Measurements from ENCODE around the gene ZNF569.

The ZNF569 gene

DNA sequence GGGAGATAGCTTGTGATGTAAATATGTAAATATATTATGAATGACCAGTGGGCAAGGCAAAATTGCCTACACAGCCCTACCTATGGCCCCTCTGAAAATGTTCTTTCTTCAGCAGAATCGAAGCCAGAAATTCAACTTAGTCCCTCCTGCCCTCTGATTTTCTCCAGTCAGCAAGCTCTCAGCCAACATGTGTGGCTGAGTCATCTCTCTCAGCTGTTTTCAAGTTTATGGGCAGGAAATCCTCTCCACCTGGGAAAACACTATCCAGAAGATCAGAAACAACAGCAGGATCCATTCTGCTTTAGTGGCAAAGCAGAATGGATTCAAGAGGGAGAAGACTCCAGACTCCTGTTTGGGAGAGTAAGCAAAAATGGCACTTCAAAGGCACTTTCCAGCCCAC is 105.2 kb downstream of the ZNF569 start:
- TF ChIP-seq SPI1 (IDR thresholded peaks at IDR 0.05; ENCODE audit: borderline replicate concordance, low read depth) (no peak), GABPA (IDR thresholded peaks at IDR 0.05; ENCODE audit: low read depth) (no peak), POLR2AphosphoS5 (IDR thresholded peaks at IDR 0.05; ENCODE audit: low read depth) (no peak), CTCF (IDR thresholded peaks at IDR 0.05; ENCODE audit: insufficient read depth, low read length) (no peak)
- TF ChIP-seq, protein P1, sequence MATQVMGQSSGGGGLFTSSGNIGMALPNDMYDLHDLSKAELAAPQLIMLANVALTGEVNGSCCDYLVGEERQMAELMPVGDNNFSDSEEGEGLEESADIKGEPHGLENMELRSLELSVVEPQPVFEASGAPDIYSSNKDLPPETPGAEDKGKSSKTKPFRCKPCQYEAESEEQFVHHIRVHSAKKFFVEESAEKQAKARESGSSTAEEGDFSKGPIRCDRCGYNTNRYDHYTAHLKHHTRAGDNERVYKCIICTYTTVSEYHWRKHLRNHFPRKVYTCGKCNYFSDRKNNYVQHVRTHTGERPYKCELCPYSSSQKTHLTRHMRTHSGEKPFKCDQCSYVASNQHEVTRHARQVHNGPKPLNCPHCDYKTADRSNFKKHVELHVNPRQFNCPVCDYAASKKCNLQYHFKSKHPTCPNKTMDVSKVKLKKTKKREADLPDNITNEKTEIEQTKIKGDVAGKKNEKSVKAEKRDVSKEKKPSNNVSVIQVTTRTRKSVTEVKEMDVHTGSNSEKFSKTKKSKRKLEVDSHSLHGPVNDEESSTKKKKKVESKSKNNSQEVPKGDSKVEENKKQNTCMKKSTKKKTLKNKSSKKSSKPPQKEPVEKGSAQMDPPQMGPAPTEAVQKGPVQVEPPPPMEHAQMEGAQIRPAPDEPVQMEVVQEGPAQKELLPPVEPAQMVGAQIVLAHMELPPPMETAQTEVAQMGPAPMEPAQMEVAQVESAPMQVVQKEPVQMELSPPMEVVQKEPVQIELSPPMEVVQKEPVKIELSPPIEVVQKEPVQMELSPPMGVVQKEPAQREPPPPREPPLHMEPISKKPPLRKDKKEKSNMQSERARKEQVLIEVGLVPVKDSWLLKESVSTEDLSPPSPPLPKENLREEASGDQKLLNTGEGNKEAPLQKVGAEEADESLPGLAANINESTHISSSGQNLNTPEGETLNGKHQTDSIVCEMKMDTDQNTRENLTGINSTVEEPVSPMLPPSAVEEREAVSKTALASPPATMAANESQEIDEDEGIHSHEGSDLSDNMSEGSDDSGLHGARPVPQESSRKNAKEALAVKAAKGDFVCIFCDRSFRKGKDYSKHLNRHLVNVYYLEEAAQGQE (IDR thresholded peaks at IDR 0.05; ENCODE audit: insufficient replicate concordance, low read depth): no peak
- Histone ChIP-seq H3K27ac (replicated peaks) (no peak overlapping the region), H3K4me3 (replicated peaks; ENCODE audit: insufficient read depth, low read length) (no peak overlapping the region), H3K27me3 (ENCODE audit: insufficient read depth, poor library complexity, severe bottlenecking) (no peaks in the 10 kb centered on the region)
- DNase-seq (ENCODE audit: low read depth in 1 of 2, low spot score in 1 of 2): no peak

All from HL-60 (cell line).